Muscle layer of duodenum (tissue), 2 donors: Measurements from ENCODE around the gene MRGPRD.

Experiments
- H3K27ac ChIP-seq: one replicate; pipeline ENCODE4 v1.7.0; 2013; ENCODE audit warnings: mild to moderate bottlenecking, low read length
- H3K27me3 ChIP-seq: one replicate; pipeline ENCODE4 v1.7.0; 2013; ENCODE audit warnings: low read depth, mild to moderate bottlenecking, control low read depth, low read length
- H3K36me3 ChIP-seq, 2 donors: one replicate each; pipeline ENCODE4 v1.7.0; 2013; ENCODE audit warnings: low read length in 2 of 2, control low read depth in 1 of 2, mild to moderate bottlenecking in 1 of 2; ENCODE audit not compliant: insufficient read depth in 2 of 2, control insufficient read depth in 1 of 2
- H3K4me1 ChIP-seq, 2 donors: one replicate each; pipeline ENCODE4 v1.7.0; 2013; ENCODE audit warnings: low read length in 2 of 2, mild to moderate bottlenecking in 2 of 2, control low read depth in 1 of 2, moderate library complexity in 1 of 2; ENCODE audit not compliant: insufficient read depth in 2 of 2, control insufficient read depth in 1 of 2
- H3K4me3 ChIP-seq, 2 donors: one replicate each; pipeline ENCODE4 v1.7.0; 2013; ENCODE audit warnings: low read length in 2 of 2, low read depth in 1 of 2, mild to moderate bottlenecking in 1 of 2
- H3K9me3 ChIP-seq, 2 donors: one replicate each; pipeline ENCODE4 v1.7.0; 2013; ENCODE audit warnings: low read length in 2 of 2, control low read depth in 1 of 2, mild to moderate bottlenecking in 1 of 2; ENCODE audit not compliant: control insufficient read depth in 1 of 2
- donor health status: healthy.

The MRGPRD gene

DNA sequence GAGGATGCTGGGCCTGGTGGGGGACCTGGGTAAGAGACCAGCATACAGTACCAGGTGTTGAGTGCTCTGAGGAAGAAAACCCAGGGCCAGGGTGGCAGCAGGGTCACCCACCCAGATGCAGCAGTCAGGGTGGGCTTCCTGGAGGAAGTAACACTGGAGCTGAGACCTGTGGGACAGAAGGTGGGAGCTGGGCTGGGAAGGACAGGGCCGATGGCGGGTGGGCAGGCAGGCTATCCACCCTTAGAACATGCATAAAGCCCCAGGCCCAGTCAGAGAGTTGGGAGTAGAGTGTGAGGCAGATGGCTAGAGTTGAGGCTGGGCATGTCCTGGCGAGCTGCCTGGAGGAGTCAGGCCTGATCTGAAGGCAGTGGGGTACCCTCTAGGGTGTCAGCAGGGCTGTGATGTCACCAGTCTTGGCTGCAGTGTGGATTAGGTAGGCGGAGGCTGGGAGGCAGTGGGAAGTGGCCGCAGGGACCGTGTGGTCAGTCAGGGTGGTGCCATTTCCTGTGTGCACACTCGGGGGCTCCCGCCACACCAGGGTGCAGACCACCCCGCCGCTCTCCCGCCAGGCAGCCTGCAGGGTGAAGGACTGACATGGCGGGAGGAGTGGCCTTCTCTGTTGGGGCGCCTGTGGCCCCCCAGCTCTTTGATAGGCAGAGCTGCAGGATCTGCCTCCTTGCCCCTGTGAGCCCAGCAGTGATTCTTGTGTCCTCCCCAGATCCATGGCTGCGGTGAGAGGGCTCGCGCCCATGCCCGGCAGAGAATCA lies 41.8 kb downstream of the MRGPRD start:
- Histone ChIP-seq H3K27ac (no peak overlapping the region), H3K4me1 (peaks cover 0 to 14% of the 10 kb centered on the region in 2 donors), H3K9me3 (no peaks in the 10 kb centered on the region), H3K36me3 (peaks cover 29 to 61% of the 10 kb centered on the region in 2 donors), H3K27me3 (no peaks in the 10 kb centered on the region), H3K4me3 (no peak overlapping the region)

DNA sequence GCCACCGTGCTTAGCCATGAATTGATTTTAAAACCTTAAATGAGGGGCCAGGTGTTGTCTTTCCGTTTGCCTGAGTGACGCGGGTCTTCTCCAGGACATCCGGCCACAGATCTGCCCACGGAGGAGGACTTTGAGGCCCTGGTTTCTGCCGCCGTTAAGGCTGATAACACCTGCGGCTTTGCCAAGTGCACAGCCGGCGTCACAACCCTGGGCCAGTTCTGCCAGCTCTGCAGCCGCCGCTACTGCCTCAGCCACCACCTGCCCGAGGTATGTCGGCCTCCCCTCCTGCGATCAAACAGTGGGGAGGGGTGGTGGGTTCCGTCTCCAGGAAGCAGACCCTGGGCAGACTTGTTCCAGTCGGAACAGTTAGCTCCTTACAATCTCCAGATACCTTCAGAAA lies 42.7 kb downstream of the MRGPRD start:
- no peaks in the 10 kb centered on the region for H3K27me3 ChIP-seq
- peaks cover 0 to 5% of the 10 kb centered on the region in 2 donors for H3K4me1 ChIP-seq
- H3K27ac ChIP-seq, result no peak overlapping the region
- H3K4me3 ChIP-seq, result no peak overlapping the region
- no peaks in the 10 kb centered on the region for H3K9me3 ChIP-seq
- peaks cover 30 to 65% of the 10 kb centered on the region in 2 donors for H3K36me3 ChIP-seq

DNA sequence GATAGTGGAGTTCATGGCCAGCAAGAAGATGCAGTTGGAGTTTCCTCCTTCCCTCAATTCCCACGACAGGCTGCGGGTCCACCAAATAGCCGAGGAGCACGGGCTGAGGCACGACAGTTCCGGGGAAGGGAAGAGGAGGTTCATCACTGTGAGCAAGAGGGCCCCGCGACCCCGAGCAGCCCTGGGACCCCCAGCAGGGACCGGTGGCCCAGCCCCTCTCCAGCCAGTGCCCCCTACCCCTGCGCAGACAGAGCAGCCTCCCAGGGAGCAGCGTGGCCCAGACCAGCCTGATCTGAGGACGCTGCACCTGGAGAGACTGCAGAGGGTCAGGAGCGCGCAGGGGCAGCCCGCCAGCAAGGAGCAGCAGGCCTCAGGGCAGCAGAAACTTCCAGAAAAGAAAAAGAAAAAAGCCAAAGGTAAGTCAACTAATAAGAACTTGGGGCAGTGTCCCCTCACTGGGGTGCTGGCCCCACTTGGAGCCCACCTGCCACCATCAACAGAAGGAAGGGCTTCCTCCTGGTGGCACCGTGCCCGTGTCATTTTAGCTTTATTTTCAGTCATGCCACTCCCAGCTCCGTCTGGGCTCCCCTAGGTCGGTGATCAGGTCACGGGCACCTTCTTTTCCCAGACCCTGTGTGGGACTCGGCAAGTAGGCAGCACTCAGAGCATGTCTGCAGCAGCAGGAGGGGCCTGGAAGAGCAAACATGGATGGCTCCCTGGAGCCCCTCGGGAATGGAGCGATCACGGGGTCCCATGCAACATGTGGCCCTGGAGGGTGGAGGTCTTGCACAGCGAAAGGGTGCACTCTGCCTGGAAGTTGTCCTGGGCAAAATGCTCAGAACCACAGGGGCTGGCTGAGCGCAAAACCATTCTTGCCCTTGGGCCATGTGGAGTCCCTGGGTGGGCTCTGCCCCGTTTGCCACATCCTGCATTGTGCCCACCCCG lies 43.8 kb downstream of the MRGPRD start:
- Histone ChIP-seq H3K27ac (no peak overlapping the region), H3K27me3 (no peaks in the 10 kb centered on the region), H3K4me3 (no peak overlapping the region), H3K9me3 (no peaks in the 10 kb centered on the region), H3K36me3 (peaks cover 30 to 71% of the 10 kb centered on the region in 2 donors), H3K4me1 (no peaks in the 10 kb centered on the region)

DNA sequence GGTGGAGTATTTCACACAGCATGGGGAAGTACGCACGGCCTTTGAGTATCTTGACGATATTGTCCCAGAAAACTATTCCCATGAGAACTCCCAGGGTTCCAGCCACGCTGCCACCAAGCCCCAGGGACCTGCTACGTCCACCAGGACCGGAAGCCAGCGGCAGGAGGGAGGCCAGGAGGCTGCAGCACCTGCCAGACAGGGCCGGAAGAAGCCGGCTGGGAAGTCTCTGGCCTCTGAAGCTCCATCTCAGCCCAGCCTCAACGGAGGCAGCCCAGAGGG lies 44.5 kb downstream of the MRGPRD start:
- no peaks in the 10 kb centered on the region for H3K4me1 ChIP-seq
- no peaks in the 10 kb centered on the region for H3K27me3 ChIP-seq
- no peaks in the 10 kb centered on the region for H3K9me3 ChIP-seq
- no peak overlapping the region for H3K27ac ChIP-seq
- H3K4me3 ChIP-seq, result no peak overlapping the region
- peaks cover 30 to 75% of the 10 kb centered on the region in 2 donors for H3K36me3 ChIP-seq

DNA sequence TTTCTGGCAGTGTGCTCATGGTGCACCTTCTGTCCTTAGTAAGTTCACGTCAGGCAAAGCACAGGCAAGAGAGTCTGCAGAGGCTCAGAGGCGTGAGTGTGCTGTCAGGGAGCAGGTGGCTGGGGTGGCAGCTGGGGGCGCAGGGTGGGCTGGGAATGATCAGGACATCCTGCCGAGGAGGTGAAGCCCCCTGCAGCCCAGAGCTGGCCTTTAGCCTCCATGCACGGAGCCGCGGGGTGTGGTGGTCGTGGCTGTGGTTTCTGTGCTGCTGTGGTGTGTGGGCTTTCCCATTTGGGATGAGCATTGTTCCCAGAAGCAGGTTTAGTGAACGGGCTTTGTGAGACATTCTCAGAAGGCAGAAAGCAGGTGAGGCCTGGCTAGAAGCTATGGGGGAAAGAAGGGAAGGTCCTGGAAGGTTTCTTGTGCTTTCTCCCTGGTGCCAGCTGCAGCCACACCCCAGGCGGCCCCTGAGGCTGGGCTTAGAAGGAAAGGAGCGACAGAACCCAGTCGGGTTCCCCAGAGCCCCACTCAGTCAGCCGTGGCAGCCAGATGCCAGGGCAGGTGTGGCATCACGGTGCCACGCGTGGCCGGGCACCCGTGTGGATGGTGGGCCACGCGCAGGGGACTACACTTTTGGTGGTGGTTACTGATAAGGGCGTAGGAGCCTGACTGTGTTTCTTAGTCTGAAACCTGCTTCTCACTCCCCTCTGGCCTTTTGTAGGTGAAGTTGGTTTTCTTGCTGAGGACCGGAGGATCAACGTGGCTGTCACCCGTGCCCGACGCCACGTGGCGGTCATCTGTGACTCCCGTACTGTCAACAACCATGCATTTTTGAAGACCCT lies 45.0 kb downstream of the MRGPRD start:
- Histone ChIP-seq H3K36me3 (peaks cover 30 to 81% of the 10 kb centered on the region in 2 donors), H3K27me3 (no peaks in the 10 kb centered on the region), H3K27ac (no peak overlapping the region), H3K4me3 (no peak overlapping the region), H3K4me1 (no peaks in the 10 kb centered on the region), H3K9me3 (no peaks in the 10 kb centered on the region)

DNA sequence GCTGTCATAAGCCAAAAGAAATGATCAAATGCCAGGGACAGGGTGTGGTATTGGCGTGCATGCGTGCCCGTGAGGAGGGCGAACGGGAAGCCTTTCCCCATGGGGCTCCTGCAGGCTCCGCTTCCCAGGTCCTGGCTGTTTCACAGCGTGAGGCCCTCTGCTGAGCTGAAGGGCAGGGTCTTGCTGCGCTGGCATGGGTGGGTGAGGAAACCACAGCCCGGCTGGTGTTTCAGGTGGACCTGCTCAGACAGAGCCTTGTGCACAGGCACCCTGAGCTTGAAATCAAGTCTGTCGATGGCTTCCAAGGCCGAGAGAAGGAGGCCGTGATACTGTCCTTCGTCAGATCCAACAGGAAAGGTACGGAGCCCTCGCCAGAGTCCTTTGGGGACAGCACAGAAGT lies 45.7 kb downstream of the MRGPRD start:
- Histone ChIP-seq H3K36me3 (peaks cover 36 to 85% of the 10 kb centered on the region in 2 donors), H3K27ac (no peak overlapping the region), H3K9me3 (no peaks in the 10 kb centered on the region), H3K27me3 (no peaks in the 10 kb centered on the region), H3K4me1 (no peaks in the 10 kb centered on the region), H3K4me3 (no peak overlapping the region)

DNA sequence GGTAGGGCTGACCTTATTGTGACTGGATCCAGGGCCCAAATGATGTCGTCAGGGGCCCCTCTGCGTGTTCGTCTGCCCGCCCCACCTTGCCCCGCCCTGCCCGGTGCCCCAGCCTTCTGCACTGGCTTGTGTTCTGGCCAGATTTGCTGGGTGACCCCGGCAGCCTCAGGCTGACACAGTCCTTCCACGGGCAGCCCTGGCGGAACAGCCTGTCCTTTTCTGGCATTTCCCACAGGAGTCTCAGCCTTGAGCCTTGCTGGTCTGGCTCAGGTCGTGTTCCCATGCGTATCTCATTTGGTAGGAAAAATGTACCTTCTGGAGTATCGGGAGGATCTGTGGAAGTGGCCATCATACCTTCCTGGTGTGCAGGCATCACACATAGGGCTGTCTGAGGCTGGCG lies 46.1 kb downstream of the MRGPRD start:
- no peaks in the 10 kb centered on the region for H3K4me1 ChIP-seq
- no peak overlapping the region for H3K27ac ChIP-seq
- H3K27me3 ChIP-seq, result no peaks in the 10 kb centered on the region
- no peak overlapping the region for H3K4me3 ChIP-seq
- no peaks in the 10 kb centered on the region for H3K9me3 ChIP-seq
- H3K36me3 ChIP-seq, result peaks cover 39 to 85% of the 10 kb centered on the region in 2 donors

DNA sequence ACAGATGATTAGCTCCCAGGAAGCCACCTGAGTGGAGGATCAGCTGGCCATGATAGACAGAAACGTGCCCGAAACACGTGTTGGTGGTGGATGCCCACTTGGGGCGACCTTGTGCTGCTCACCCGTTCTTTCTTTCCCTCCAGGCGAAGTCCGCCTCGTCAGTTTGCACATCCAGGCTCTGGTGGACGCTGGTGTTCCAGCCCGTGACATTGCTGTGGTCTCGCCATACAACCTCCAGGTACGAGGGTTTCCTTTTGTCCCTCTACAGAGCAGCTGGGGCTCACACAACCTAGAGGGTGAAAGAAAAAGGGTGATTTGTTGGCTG lies 46.5 kb downstream of the MRGPRD start:
- Histone ChIP-seq H3K4me1 (no peaks in the 10 kb centered on the region), H3K9me3 (no peaks in the 10 kb centered on the region), H3K27ac (no peak overlapping the region), H3K27me3 (no peaks in the 10 kb centered on the region), H3K36me3 (peaks cover 39 to 85% of the 10 kb centered on the region in 2 donors), H3K4me3 (no peak overlapping the region)

DNA sequence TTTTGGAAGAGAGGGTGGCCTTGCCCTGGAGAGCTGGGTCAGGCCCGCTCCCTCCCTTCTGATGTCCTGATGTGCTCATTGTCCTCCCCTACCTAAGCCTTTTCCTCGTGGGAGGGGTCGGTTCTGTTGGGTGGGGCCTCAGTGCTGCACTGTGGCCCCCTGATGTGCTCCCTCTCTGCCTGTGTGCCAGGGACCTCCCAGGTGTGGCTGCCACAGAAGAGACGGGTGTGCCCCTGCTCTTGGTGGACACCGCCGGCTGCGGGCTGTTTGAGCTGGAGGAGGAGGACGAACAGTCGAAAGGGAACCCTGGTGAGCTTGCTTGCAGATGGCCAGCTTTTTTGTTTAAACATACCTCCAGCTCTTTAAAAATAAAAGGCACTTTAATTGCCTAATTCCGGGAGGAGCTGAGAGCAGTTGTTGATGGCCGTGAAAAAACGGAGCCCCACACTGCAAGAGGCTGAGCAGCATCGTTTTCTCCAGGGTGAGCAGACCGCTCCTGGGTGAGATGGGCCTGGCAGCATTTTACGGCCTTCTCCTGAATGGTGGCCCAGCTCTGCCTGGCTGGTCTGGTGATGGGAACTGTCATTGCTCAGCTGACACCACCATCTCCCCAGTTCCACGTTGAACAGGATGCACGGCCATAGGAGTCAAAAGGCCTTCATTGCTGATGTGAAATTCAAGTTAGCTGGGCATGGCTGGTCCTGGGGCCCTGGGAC lies 47.0 kb downstream of the MRGPRD start:
- Histone ChIP-seq H3K27ac (no peak overlapping the region), H3K4me1 (peaks cover under 1 to 5% of the 10 kb centered on the region in 2 donors), H3K9me3 (no peaks in the 10 kb centered on the region), H3K4me3 (no peak overlapping the region), H3K27me3 (no peaks in the 10 kb centered on the region), H3K36me3 (peaks cover 38 to 84% of the 10 kb centered on the region in 2 donors)

DNA sequence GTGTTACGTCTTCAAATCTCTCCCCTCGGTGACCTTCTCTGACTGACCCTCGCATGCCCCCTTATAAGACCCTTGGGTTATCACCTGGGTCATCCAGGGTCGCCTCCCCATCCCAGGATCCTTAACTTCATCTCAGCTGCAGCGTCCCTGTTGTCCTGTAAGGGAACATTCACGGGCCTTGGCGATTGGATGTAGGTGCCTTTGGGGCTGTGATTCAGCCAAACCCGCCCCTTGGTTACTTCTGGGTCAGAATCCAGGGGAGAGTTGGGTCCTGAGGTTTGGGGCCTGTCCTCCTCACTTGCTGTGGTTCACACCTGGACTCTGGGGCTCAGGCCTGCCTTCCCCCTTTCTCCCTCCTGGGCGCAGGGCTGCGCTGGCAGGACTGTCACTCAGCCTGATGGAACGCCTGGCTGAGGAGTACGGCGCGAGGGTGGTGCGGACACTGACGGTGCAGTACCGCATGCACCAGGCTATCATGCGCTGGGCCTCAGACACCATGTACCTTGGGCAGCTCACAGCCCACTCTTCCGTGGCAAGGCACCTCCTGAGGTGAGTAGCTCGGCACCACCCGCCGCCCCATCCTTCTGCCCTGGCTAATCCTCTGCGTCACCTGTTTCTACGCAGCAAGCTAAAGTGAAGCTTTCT lies 47.7 kb downstream of the MRGPRD start:
- Histone ChIP-seq H3K4me3 (no peak overlapping the region), H3K4me1 (peaks cover 8 to 11% of the 10 kb centered on the region in 2 donors), H3K36me3 (peaks cover 35 to 77% of the 10 kb centered on the region in 2 donors), H3K27ac (no peak overlapping the region), H3K27me3 (no peaks in the 10 kb centered on the region), H3K9me3 (no peaks in the 10 kb centered on the region)
